ENCODE results near the gene TBC1D23.
A peak's percentile ranks its signal among the peaks of the same experiment; 100 is the strongest.
"Not testable (repeated sequence)": the region's sequence is repeated elsewhere in the genome, so short reads cannot be mapped to it uniquely, and the experiment has no call there.

TBC1D23 gene

GRCh38 chr3:100260685-100261484, at the start of gene TBC1D23:
TSS of gene TBC1D23 (plus strand) at chr3:100260992. CDS start at chr3:100261019, 27 bp downstream.
- DNase-seq: peak; percentile 47

DNA sequence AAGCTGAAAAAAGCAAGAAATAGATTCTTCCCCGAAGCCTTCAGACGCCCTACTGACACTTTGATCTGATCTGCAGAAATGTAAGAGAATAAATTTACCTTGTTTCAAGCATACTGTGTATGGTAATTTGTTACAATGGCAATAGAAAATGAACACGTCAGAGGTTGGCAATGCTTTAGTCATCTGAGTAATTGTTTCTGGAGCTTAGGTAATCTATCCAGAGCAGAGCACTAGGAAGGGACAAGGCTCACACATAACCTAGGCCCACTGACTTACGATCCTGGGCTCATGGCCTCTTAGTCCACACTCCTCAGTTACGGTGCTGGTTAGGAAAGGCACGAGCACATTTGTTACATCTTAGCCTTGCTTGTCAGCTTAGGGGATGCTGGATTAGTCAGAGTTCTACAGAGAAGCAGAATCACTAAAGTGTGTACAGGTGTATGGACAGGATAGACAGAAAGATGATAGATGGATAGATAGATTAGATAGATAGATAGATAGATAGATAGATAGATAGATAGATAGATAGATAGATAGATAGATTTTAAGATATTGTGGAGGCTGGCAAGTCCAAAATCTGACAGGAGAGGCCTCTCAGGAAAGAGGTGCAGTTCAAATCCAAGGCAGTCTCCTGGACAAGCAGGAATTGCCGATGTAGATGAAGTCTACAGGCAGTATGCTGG, 46.8 kb upstream of the TBC1D23 start:
- no peak for DNase-seq

DNA sequence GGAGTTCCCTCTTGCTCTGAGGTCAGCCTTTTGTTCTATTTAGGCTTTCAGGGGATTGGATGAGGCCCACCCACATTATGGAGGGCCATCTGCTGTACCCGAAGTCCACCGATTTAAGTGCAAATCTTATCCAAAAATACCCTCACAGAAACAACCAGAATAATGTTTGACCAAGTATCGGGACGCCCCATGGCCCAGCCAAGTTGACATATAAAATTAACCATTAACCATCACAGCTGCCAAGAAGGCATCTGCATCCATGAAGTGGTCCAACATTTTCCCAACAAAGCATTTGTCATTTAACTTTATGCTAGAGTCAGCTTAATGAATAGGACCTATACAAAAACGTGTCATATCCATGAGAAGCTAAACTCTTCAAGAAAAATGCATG, 46.2 kb upstream of the TBC1D23 start:
- no peak for DNase-seq

- no peak for DNase-seq
Observed at GRCh38 chr3:100216713-100217112, 44.1 kb upstream of the TBC1D23 start.

DNA sequence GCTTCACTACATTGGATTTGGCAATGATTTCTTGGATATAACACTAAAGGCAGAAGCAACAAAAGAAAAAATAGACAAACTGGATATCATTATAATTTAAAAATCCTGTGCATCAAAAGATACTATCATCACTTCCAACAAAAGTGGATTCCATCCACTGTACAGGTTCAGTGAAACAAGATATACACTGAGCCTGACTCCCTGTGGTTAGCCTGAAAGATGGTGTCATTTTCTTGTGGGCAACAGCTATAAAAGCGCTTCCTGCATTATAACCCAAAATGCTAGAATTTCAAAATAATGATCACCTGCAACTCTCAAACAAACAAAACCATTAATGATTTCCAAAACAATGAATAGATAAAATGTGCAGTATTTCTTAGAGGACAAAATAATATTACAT, 39.6 kb upstream of the TBC1D23 start:
- no peak for DNase-seq

GRCh38 chr3:100225193-100225592, 35.6 kb upstream of the TBC1D23 start:
- no peak for DNase-seq

GRCh38 chr3:100225883-100226282, 34.9 kb upstream of the TBC1D23 start:
- no peak for DNase-seq

- no peak for DNase-seq
Observed at GRCh38 chr3:100226712-100227429, 33.9 kb upstream of the TBC1D23 start.

DNA sequence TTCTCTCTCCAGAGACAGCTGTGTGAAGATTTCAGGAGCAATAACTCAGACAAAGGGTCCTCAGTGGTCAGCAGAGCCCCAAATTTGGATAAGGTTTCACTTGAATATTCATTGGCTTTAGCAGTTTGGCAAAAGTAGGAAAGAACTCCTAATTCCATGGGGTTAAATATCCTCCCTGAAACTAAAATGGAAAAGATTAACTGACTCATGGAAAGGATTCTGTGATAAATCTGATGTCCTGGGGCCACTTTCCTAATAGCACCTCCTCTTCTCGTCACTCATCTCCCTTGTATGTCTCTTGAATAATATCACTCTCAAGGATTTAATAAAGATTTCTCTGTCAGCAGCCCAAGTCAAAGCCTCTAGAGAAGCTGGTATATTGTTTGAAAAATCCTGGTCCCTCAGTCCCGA, 33.3 kb upstream of the TBC1D23 start:
- DNase-seq: no peak

DNA sequence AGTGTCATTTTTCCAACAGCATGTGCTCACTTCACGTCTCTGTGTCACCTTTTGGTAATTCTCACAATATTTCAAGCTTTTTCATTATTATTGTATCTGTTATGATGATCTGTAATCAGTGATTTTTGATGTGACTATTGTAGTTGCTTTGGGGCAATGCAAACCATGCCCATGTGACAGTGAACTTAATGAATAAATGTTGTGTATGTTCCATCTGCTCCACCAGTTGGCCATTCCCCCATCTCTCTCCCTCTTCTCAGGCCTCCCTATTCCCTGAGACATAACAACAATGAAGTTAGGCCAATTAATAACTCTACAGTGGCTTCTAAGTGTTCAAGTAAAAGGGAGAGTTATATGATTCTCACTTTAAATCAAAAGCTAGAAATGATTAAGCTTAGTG, 32.5 kb upstream of the TBC1D23 start:
- no peak for DNase-seq

DNA sequence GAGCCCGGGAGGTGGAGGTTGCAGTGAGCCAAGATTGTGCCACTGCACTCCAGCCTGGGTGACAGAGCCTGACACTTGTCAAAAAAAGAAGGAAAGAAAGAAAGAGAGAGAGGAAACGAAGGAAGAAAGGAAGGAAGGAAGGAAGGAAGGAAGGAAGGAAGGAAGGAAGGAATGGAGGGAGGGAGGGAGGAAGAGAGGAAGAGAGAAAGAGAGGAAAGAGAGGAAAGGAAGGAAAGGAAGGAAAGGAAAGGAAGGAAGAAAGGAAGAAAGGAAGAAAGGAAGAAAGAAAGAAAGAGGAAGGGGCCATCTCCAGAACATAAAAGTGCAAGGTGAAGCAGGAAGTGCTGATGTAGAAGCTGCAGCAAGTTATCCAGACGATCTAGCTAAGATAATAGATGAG, 31.6 kb upstream of the TBC1D23 start:
- not testable (repeated sequence) for DNase-seq

DNA sequence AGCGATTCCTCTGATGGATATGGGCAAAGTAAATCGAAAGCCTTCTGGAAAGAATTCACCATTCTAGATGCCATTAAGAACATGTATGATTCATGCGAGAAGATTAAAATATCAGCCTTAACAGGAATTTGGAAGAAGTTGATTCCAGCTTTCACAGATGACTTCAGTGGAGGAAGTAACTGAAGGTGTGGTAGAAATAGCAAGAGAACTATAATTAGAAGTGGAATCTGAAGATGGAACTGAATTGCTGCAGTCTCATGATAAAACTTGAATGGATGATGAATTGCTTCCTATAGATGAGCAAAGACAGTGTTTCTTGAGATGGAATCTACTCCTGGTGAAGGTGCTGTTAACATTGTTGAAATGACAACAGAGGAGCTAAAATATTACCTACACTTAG, 30.1 kb upstream of the TBC1D23 start:
- DNase-seq: no peak

- no peak for DNase-seq
Observed at GRCh38 chr3:100231668-100232067, 29.1 kb upstream of the TBC1D23 start.

GRCh38 chr3:100234364-100234763, 26.4 kb upstream of the TBC1D23 start:
- no peak for DNase-seq

- no peak for DNase-seq
Observed at GRCh38 chr3:100238599-100238998, 22.2 kb upstream of the TBC1D23 start.

GRCh38 chr3:100242471-100242870, 18.3 kb upstream of the TBC1D23 start:
- not testable (repeated sequence) for DNase-seq

- no peak for DNase-seq
Observed at GRCh38 chr3:100244264-100244663, 16.5 kb upstream of the TBC1D23 start.

DNA sequence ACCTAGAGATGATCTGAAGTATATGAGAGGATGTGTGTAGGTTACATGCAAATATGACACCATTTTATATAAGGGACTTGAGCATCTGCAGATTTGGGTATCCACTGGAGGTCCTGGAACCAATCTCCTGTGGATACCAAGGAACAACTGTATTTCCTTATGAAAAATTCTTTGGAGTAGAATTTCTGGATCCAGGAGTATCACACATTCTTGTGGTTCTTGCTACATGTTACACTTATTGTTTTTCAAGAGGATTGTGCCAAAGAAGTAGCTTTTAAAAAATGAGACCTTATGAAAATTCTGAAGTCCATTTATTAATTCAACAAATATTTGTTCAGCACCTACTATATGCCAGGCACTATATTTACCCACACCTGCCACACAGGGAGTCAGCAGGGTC, 15.7 kb upstream of the TBC1D23 start:
- DNase-seq: no peak

- DNase-seq: no peak
Observed at GRCh38 chr3:100245927-100246326, 14.9 kb upstream of the TBC1D23 start.

DNA sequence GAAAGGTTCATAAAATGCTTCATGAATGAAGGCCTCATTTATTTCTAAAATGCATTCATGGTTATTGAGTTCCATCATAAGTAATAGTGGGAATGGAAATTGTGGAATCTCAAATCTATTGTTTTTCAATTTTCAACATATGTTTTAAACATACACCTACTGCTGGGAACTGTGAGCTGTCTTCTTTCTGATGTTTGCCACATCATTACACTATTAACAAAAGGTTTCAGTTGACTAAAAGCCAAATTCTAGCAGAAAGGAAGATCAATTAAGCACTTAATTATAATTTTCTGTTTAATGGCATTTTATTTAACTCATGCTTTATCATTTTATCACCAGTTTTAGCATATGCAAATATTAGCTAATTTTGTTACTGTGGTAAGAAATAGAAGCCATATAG, 13.8 kb upstream of the TBC1D23 start:
- no peak for DNase-seq

DNA sequence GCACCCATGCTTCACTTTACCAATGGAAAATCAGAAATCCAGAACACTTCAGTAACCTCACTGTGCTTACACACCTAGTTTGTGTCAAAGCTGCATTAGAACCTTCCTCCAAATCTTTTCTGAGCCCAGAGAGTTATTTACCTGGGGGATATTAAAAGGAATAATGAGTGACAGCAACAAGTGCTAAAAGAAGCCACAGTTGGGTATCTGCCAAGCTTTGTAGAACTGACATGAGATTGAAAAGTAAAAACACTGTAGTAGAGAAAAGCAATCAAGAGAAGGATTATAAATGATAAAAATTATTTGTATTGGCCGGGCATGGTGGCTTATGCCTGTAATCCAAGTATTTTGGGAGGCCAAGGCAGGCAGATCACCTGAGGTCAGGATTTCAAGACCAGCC, 8.8 kb upstream of the TBC1D23 start:
- no peak for DNase-seq

GRCh38 chr3:100254168-100254777, 6.5 kb upstream of the TBC1D23 start:
- DNase-seq: peak; percentile 7

- no peak for DNase-seq
Observed at GRCh38 chr3:100256731-100257151, 4.1 kb upstream of the TBC1D23 start.
